IPS-15b (cell line): ENCODE data around the gene ALDH1A1.

Source experiments
- H3K27me3 ChIP-seq: one replicate; pipeline ENCODE4 v1.6.1; 2013; ENCODE audit warnings: low read length; ENCODE audit not compliant: control insufficient read depth, insufficient read depth
- H3K36me3 ChIP-seq: one replicate; pipeline ENCODE4 v1.6.1; 2013; ENCODE audit warnings: low read length; ENCODE audit not compliant: control insufficient read depth, insufficient read depth
- H3K4me1 ChIP-seq: one replicate; pipeline ENCODE4 v1.6.1; 2013; ENCODE audit warnings: mild to moderate bottlenecking, low read length; ENCODE audit not compliant: control insufficient read depth, insufficient read depth
- H3K4me3 ChIP-seq: one replicate; pipeline ENCODE4 v1.5.1; 2013; ENCODE audit warnings: low read depth, low read length
- H3K9ac ChIP-seq: one replicate; pipeline ENCODE4 v1.6.1; 2013; ENCODE audit warnings: low read depth, mild to moderate bottlenecking, low read length
- H3K9me3 ChIP-seq: one replicate; pipeline ENCODE4 v1.6.1; 2013; ENCODE audit warnings: mild to moderate bottlenecking, low read length; ENCODE audit not compliant: control insufficient read depth, insufficient read depth

The ALDH1A1 gene

DNA sequence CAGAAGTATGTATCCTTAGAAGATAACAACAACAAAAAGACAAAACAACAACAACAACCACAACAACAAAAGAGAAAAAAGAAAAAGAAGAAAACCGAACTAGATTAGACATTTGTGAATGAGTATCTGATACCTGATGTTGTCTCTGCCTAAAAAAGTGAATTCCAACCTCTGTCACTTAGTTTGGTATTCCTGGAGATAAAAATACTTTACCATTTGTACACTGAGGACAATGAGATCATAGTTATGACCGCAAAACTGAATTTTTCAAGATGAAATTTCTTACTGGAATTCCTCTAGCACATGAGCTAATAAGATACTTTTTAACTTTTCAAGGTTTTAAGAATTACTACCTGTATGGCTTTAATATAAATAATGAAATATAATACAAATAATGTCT is 54.5 kb downstream of the ALDH1A1 start:
- H3K9ac ChIP-seq, result no peak overlapping the region
- no peaks in the 10 kb centered on the region for H3K36me3 ChIP-seq
- no peak overlapping the region for H3K4me3 ChIP-seq
- no peaks in the 10 kb centered on the region for H3K9me3 ChIP-seq
- no peaks in the 10 kb centered on the region for H3K4me1 ChIP-seq
- no peaks in the 10 kb centered on the region for H3K27me3 ChIP-seq

DNA sequence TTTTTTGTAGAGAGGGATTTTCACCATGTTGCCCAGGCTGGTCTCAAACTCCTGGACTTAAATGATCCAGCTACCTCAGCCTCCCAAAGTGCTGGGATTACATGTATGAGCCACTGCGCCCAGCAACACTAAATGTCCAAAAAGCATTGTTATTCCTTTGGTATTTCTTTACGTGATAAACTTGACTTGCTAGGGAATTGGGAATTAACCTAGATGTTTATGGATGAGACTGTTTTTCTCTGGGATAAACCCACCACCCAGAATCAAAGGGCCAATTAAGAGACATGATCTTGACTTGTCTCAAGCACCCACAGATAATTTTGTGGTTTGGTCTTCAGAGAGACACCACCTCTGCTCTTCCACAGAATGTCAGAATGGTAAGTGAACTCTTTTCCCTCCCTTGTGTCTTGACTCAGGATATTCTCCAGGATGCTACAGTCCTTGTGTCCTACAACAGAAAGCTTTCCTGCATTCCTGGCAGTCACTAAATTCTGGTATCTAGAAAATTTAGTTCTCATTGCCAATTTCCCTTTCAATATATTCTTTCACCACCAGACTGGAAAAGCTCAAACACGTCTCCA is 55.7 kb downstream of the ALDH1A1 start:
- Histone ChIP-seq H3K36me3 (no peaks in the 10 kb centered on the region), H3K27me3 (no peaks in the 10 kb centered on the region), H3K4me1 (no peaks in the 10 kb centered on the region)

DNA sequence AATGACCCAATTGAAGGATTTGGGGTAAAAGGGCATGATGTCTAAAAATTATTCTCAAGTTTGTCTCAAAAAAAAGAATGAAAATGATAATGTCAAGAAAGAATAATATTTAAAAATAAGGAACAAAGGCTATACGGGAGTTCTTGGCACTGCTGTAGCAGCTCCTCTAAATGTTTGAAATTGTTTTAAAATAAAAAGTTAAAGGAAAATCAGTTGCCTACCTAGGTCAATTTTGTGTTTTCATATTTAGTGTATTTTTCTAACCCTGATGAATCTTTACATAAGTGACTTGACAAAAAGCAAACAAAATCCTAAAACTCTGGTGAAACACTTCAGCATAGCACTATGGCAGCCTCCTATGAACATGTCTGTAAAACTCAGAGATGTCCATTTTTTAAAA is 56.4 kb downstream of the ALDH1A1 start:
- Histone ChIP-seq H3K27me3 (no peaks in the 10 kb centered on the region), H3K9me3 (no peaks in the 10 kb centered on the region), H3K4me3 (no peak overlapping the region), H3K4me1 (no peaks in the 10 kb centered on the region), H3K9ac (no peak overlapping the region), H3K36me3 (no peaks in the 10 kb centered on the region)

More for the DNA sequence above, 55.7 kb downstream of the ALDH1A1 start:
- Histone ChIP-seq H3K9me3 (no peaks in the 10 kb centered on the region), H3K9ac (no peak overlapping the region), H3K4me3 (no peak overlapping the region)

DNA sequence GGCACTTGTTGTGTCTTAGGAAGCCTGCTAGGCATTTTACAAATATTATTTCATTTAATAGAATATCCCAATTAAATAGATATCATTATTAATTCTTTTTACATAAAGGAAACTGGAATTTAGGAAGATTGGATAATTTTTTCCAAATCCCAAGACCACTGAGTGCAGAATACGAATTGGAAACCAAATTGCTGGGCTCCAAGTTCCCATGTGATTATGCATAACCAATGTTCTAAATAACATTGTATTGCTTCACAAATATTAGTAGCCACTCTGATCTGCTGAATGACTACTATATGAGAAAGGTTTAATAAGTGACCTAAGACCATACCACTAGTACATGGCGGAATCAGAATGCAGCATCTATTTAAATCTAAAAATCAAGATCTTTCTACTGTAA is 57.7 kb downstream of the ALDH1A1 start:
- Histone ChIP-seq H3K36me3 (no peaks in the 10 kb centered on the region), H3K4me1 (no peaks in the 10 kb centered on the region), H3K9me3 (no peaks in the 10 kb centered on the region), H3K9ac (no peak overlapping the region), H3K4me3 (no peak overlapping the region), H3K27me3 (no peaks in the 10 kb centered on the region)

DNA sequence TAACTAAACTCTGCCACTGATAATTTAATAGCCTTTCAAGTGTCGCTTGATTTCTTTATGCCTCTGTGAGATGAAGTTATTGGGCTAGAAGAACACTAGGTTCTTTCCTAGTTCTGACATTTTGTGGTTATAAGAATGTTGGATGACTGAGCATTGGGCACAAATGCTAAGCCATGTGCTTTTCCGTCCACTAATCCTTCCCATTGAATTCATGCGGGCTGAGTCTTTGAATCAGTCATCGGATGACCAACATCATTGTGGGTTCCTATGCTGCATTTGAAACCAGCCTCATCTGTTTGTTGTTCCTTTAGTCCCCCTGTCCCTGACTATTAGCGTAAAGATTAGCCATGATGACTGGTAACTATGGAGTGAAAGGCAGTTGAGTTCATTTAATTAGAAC is 58.5 kb downstream of the ALDH1A1 start:
- Histone ChIP-seq H3K9me3 (no peaks in the 10 kb centered on the region), H3K4me1 (no peaks in the 10 kb centered on the region), H3K36me3 (no peaks in the 10 kb centered on the region)

DNA sequence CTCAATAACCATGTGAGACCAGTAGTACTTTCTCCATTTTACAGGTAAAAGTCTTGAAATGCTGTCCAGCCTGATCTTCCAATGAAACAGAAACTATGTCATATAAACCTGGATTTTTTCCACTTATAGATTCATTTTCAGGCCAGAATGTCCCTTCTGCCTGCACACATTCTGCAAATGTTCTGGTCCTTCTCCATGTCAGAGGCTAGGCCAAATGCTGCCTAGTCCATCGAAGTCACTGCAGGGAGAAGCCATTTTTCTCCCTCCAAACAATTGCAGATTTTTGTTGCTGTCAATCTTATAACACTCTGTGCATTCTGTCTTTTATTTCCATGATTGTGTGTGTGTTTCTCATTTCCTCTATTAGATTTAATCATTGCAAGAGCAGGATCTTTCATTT is 59.4 kb downstream of the ALDH1A1 start:
- no peaks in the 10 kb centered on the region for H3K9me3 ChIP-seq
- H3K36me3 ChIP-seq, result no peaks in the 10 kb centered on the region
- no peaks in the 10 kb centered on the region for H3K4me1 ChIP-seq
- no peaks in the 10 kb centered on the region for H3K27me3 ChIP-seq
- no peak overlapping the region for H3K9ac ChIP-seq
- no peak overlapping the region for H3K4me3 ChIP-seq

More for the DNA sequence above, 58.5 kb downstream of the ALDH1A1 start:
- H3K27me3 ChIP-seq, result no peaks in the 10 kb centered on the region
- H3K4me3 ChIP-seq, result no peak overlapping the region
- H3K9ac ChIP-seq, result no peak overlapping the region

DNA sequence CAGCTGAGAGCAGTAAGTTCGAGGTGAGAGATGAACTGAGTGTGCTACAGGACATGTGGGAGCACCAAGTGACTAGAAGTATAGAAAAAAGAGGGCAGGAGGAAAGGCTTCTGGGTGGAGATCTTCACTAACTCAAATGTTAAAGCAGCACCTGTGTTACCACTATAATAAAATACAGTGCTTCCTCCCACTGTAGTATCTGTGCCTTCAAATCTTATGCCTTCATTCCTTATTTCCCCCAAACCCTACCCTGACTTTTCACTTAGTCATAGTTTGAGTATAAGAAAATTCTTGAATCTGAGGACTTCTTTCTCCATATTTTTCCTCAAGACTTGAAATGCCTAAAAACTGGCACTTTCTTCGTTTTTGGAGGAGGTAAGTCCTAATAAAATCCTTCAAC is 61.8 kb downstream of the ALDH1A1 start:
- Histone ChIP-seq H3K9ac (no peak overlapping the region), H3K4me1 (no peaks in the 10 kb centered on the region), H3K9me3 (peaks cover 3% of the 10 kb centered on the region), H3K36me3 (no peaks in the 10 kb centered on the region), H3K27me3 (no peaks in the 10 kb centered on the region), H3K4me3 (no peak overlapping the region)

DNA sequence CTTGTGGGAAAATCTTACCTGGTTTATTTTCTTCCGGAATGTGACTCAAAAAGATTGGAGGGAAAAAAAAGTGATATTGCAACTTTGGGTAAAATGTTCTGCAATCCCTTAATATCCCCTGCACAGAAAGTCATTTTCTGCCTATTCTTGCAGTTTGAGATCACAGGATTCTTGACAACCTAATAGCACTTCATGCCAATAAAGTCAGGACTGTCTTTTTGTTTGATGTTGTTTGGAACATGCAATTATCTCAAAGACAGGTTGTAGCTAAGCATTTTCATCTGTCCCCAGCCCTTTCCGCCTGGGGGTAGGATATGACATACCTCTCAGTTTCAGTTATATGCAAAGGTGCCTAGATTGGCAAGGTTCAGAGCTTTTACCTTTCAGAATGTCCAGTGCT is 63.9 kb downstream of the ALDH1A1 start:
- no peaks in the 10 kb centered on the region for H3K4me1 ChIP-seq
- H3K36me3 ChIP-seq, result no peaks in the 10 kb centered on the region
- no peaks in the 10 kb centered on the region for H3K27me3 ChIP-seq
- H3K4me3 ChIP-seq, result no peak overlapping the region
- no peak overlapping the region for H3K9ac ChIP-seq
- H3K9me3 ChIP-seq, result peaks cover 3% of the 10 kb centered on the region

DNA sequence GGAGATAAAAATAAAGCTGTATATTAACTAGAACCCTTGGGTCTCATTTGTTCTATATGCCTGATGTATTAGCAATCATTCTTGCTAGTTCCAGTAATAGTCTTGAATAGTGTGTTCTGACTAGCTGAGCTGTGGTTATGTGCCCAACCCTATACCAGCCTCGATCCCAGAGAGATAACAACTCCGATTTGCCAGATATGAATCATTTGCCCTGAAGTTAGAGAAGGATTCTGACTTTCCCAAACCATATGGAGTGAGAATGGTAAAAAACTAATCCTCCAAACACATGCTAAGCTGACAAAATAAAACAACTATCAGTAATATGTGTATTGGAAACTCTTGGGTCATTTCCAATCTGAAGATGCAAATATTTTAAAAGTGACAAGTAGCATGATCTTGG is 64.8 kb downstream of the ALDH1A1 start:
- Histone ChIP-seq H3K9me3 (peaks cover 3% of the 10 kb centered on the region), H3K9ac (no peak overlapping the region), H3K27me3 (no peaks in the 10 kb centered on the region), H3K4me1 (no peaks in the 10 kb centered on the region), H3K4me3 (no peak overlapping the region), H3K36me3 (no peaks in the 10 kb centered on the region)

DNA sequence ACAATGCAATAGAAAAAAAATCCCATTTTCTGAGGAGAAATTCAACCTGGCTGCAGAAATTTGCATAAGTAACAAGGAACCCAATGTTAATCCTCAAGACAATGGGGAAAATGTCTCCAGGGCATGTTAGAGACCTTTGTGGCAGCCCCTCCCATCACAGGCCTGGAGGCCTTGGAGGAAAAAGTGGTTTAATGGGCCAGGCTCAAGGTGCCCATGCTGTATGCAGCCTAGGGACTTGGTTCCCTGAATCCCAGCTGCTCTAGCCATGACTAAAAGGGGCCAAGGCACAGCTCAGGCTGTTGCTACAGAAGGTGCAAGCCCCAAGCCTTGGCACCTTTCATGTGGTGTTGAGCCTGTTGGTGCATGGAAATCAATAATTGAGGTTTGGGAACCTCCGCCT is 66.5 kb downstream of the ALDH1A1 start:
- Histone ChIP-seq H3K4me1 (no peaks in the 10 kb centered on the region), H3K27me3 (no peaks in the 10 kb centered on the region), H3K9me3 (peaks cover 3% of the 10 kb centered on the region), H3K36me3 (no peaks in the 10 kb centered on the region), H3K4me3 (no peak overlapping the region), H3K9ac (no peak overlapping the region)

DNA sequence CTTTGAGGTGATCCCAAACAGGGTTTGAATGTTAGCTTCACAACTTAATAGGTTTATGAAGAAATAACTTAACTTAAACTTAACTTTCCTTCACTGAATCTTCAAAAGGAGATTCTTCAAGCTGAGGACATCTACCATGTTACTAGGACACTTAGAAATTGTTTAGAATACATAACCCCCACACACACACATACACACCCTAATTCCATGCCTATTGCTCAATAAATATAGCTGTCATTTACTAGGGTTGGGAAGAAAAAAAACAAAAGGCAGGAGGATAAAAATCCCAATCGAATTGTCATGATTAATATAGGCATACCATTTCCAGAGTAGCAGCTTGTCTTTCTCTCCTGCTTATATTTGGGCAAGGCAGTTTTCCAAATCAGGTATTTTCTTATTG is 68.3 kb downstream of the ALDH1A1 start:
- H3K4me3 ChIP-seq, result no peak overlapping the region
- no peak overlapping the region for H3K9ac ChIP-seq
- no peaks in the 10 kb centered on the region for H3K36me3 ChIP-seq
- no peaks in the 10 kb centered on the region for H3K4me1 ChIP-seq
- no peaks in the 10 kb centered on the region for H3K27me3 ChIP-seq
- peaks cover 3% of the 10 kb centered on the region for H3K9me3 ChIP-seq

DNA sequence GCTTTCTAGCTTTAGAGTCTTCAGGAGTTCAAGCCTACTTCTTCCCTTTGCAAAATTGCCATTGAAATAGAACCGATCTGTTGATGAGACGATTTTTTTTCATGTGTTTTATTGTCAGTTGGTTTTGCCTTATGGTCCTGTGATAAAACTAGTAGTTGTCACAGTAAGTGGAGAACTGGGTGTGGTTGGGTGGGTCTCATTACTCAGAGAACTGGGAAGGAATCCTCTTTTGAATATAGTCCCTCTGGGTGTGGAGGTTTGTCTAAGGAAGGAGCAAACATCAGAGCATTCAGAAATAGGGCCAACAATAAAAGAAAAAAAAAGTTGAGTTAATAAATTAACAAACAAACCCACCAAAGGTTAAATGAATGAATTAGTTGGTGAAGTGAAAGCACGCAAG is 69.0 kb downstream of the ALDH1A1 start:
- no peaks in the 10 kb centered on the region for H3K36me3 ChIP-seq

More for the DNA sequence above, 69.0 kb downstream of the ALDH1A1 start:
- no peaks in the 10 kb centered on the region for H3K27me3 ChIP-seq
- H3K4me3 ChIP-seq, result no peak overlapping the region
- no peak overlapping the region for H3K9ac ChIP-seq
- H3K4me1 ChIP-seq, result no peaks in the 10 kb centered on the region
- H3K9me3 ChIP-seq, result peaks cover 3% of the 10 kb centered on the region
